HepG2 (cell line): ENCODE results near the gene PANK4. TPM values are rescaled to one million over a fixed set of nuclear protein-coding genes. Genes with fewer than 3 reads are reported as not detected.

Source experiments
- ATAC-seq: fragments of 200-7000 bp; cut with Tn5 transposase; 3 replicates; pipeline ENCODE4 v1.9.1; 2020; ENCODE audit warnings: mild to moderate bottlenecking, moderate library complexity
- BruUV-seq: library from RNA; stranded (reverse); fragments of 400-500 nt; replicated peaks from 2 replicates; lab custom pipeline; 2021; lab: Mats Ljungman, UMichigan
- CTCF ChIA-PET: fragments of 300-600 bp; formaldehyde crosslinking; extraction: SDS; loops from one replicate; lab custom pipeline; 2021; ENCODE audit warnings: low total read pairs, inconsistent platforms, low intra/inter-chr PET ratio; lab: Yijun Ruan, JAX
- POLR2A ChIA-PET: fragments of 350-600 bp; sonication (Branson Sonifier 250); formaldehyde crosslinking; loops from one replicate; lab custom pipeline; 2020; ENCODE audit warnings: antibody characterized with exemption, inconsistent platforms; lab: Yijun Ruan, JAX
- DNase-seq: peaks from one replicate; pipeline ENCODE4 v3.0.0-alpha.2; 2015; ENCODE audit warnings: low spot score
- FAIRE-seq: peaks from 3 replicates; lab custom pipeline; 2011; peaks lifted over from hg19 to GRCh38; lab: Jason Lieb, UNC
- H2AFZ ChIP-seq: one replicate; pipeline ENCODE4 v1.6.1; 2011; ENCODE audit warnings: low read length, inconsistent platforms
- H3K27ac ChIP-seq: fragments of 300-600 bp; 3 replicates; pipeline ENCODE4 v1.8.0; 2011; ENCODE audit warnings: mixed run types, mild to moderate bottlenecking, mixed read lengths, low read length, inconsistent platforms; ENCODE audit not compliant: insufficient read depth; ENCODE audit errors: extremely low read length
- H3K27me3 ChIP-seq, 2 experiments: fragments of 200-600 bp in 1 of 2; 2 replicates in 1 of 2; 3 replicates in 1 of 2; pipeline versions ENCODE4 v1.6.0 to v1.8.0; 2011; ENCODE audit warnings: low read length in 2 of 2, mild to moderate bottlenecking in 2 of 2, moderate library complexity in 2 of 2, inconsistent platforms in 1 of 2; ENCODE audit not compliant: insufficient read depth in 2 of 2, control insufficient read depth in 1 of 2
- H3K36me3 ChIP-seq, 2 experiments: fragments of 200-600 bp in 1 of 2; replicated peaks in 1 of 2; 2 replicates in 1 of 2; 3 replicates in 1 of 2; pipeline versions ENCODE4 v1.5.1 to v1.8.0; 2011; ENCODE audit warnings: low read length in 2 of 2, inconsistent platforms in 1 of 2; ENCODE audit not compliant: insufficient read depth in 2 of 2, control insufficient read depth in 1 of 2
- H3K4me1 ChIP-seq: 2 replicates; pipeline ENCODE4 v1.5.1; 2012; ENCODE audit warnings: low read length, inconsistent platforms; ENCODE audit not compliant: insufficient read depth
- H3K4me2 ChIP-seq: 2 replicates; pipeline ENCODE4 v1.6.0; 2011; ENCODE audit warnings: low read depth, low read length, inconsistent platforms
- H3K4me3 ChIP-seq, 3 experiments: fragments of 200-600 bp in 1 of 3; sonication (generic), shearing (Covaris generic) in 1 of 3; replicated peaks in 1 of 3; 2 replicates each; pipeline ENCODE4 v1.5.1; 2011 to 2016; ENCODE audit warnings: low read length in 3 of 3, inconsistent platforms in 2 of 3, low read depth in 2 of 3, mild to moderate bottlenecking in 2 of 3, control low read depth in 1 of 3, mixed read lengths in 1 of 3; ENCODE audit not compliant: insufficient read depth in 1 of 3
- H3K79me2 ChIP-seq: one replicate; pipeline ENCODE4 v1.6.1; 2011; ENCODE audit warnings: low read length, inconsistent platforms; ENCODE audit not compliant: insufficient read depth
- H3K9ac ChIP-seq: 2 replicates; pipeline ENCODE4 v1.6.0; 2011; ENCODE audit warnings: mild to moderate bottlenecking, low read depth, low read length, inconsistent platforms; ENCODE audit not compliant: insufficient read depth
- H3K9me3 ChIP-seq: 2 replicates; pipeline ENCODE4 v1.5.1; 2012; ENCODE audit warnings: mild to moderate bottlenecking, low read length
- H4K20me1 ChIP-seq: 2 replicates; pipeline ENCODE4 v1.6.0; 2011; ENCODE audit warnings: inconsistent platforms, mild to moderate bottlenecking, low read length, moderate library complexity; ENCODE audit not compliant: insufficient read depth
- CEBPB ChIP-seq: IDR thresholded peaks from 2 replicates; pipeline ENCODE4 v1.6.1; 2011; ENCODE audit warnings: low read depth, low read length, improper control_type of control experiment, borderline replicate concordance
- CTCF ChIP-seq: sonication (generic); formaldehyde crosslinking; IDR thresholded peaks from 2 replicates; pipeline ENCODE4 v1.5.0; 2020; ENCODE audit warnings: mild to moderate bottlenecking, missing genetic modification reagents, moderate library complexity
- GTF2F1 ChIP-seq: fragments of 150-350 bp; IDR thresholded peaks from 2 replicates; pipeline ENCODE4 v1.6.1; 2014; ENCODE audit warnings: low read length
- RAD21 ChIP-seq: fragments of 450-650 bp; formaldehyde crosslinking; IDR thresholded peaks from 2 replicates; pipeline ENCODE4 v1.5.0; 2020; ENCODE audit warnings: mild to moderate bottlenecking
- REST ChIP-seq, 2 experiments: IDR thresholded peaks; 2 replicates each; pipeline ENCODE4 v1.6.1; 2011 to 2012; ENCODE audit warnings: low read length in 2 of 2, borderline replicate concordance in 1 of 2, low read depth in 1 of 2, mild to moderate bottlenecking in 1 of 2, moderate library complexity in 1 of 2
- STAG1 ChIP-seq: sonication (generic); formaldehyde crosslinking; IDR thresholded peaks from 2 replicates; pipeline ENCODE4 v1.4.0; 2020; ENCODE audit warnings: missing genetic modification reagents
- TBX2 ChIP-seq: sonication (generic); formaldehyde crosslinking; IDR thresholded peaks from 2 replicates; pipeline ENCODE4 v1.5.0; 2020; ENCODE audit warnings: missing genetic modification reagents, mild to moderate bottlenecking, borderline replicate concordance
- WGBS: methylation state at CpG from one replicate; pipeline ENCODE4 v1.1.6; 2017; ENCODE audit warnings: low lambda C conversion rate; 5-methylcytosine and 5-hydroxymethylcytosine counted together
- in situ Hi-C: cut with HindIII; loops from 2 replicates; pipeline ENCODE4 v1.10.0; 2017; ENCODE audit warnings: low pct_unique_long_range_greater_than_20kb; ENCODE audit not compliant: extremely low pct_ligation_motif_present
- intact Hi-C: fragments of 100-400 bp; cut with micrococcal nuclease; formaldehyde crosslinking; loops from one replicate; pipeline ENCODE4 v1.10.0; 2022; ENCODE audit not compliant: unreplicated experiment
- polyA plus RNA-seq, 8 experiments: library from polyadenylated mRNA; depleted of rRNA in 3 of 8; stranded (reverse) in 7 of 8; unstranded in 1 of 8; fragments of >200 nt; fragmentation: Illumina TruSeq in 4 of 8; extraction: Trizol in 4 of 8; gene quantifications; 2 replicates each; pipeline versions ENCODE4 v1.2.1 to v1.2.3, GENCODE V29; 2011 to 2016; ENCODE audit warnings: low read depth in 4 of 8, missing spikeins in 1 of 8, mixed read lengths in 1 of 8; ENCODE audit not compliant: insufficient read depth in 1 of 8
- total RNA-seq, 5 experiments: library from RNA; depleted of rRNA; stranded (reverse); fragments of >200 nt; fragmentation: Illumina TruSeq; extraction: Trizol; gene quantifications; 2 replicates each; pipeline ENCODE4 v1.2.3, GENCODE V29; 2016; ENCODE audit warnings: low read depth in 1 of 5

The PANK4 gene
- total and polyA plus RNA-seq, 2 of the 13 experiments (the other 11 are each of a cell fraction or from before 2014, with no cell fraction given) = 17.4 to 19.3 TPM

GRCh38 chr1:2459757-2460156 lies 66.6 kb downstream of the PANK4 start:
- intact Hi-C loops = no loop called here
- no peak for DNase-seq
- Histone ChIP-seq H3K9ac (no peak overlapping the region), H3K79me2 (no peaks in the 10 kb centered on the region), H4K20me1 (peaks cover 4% of the 10 kb centered on the region; the same call in 1 of the 2 replicates), H3K4me3 (no peak overlapping the region), H3K4me1 (no peaks in the 10 kb centered on the region), H3K36me3 (no peaks in the 10 kb centered on the region), H3K27me3 (peaks cover 30 to 93% of the 10 kb centered on the region in 2 experiments; a peak in 4 of 5 replicates), H3K27ac (no peak overlapping the region), H3K4me2 (no peak overlapping the region), H2AFZ (no peak overlapping the region), H3K9me3 (no peaks in the 10 kb centered on the region)
- 9% methylated on average over 8 of the region's 23 CpGs for WGBS
- ATAC-seq = peak; percentile 54
- ChIA-PET CTCF (no interaction called here), POLR2A (no interaction called here)
- no TSS peak for BruUV-seq
- in situ Hi-C loops = no loop called here
- no peak for FAIRE-seq
- TF ChIP-seq RAD21 = peak; percentile 58
- no peak for TF ChIP-seq GTF2F1
- TF ChIP-seq CTCF (CRISPR knock-in tag) = peak; percentile 73
- TF ChIP-seq CEBPB = no peak
- TF ChIP-seq REST (IDR thresholded peaks at IDR 0.05; ENCODE audit: borderline replicate concordance in 1 of 2, low read depth in 1 of 2, low read length in 2 of 2) = peak; percentile 42 to 76
- peak; percentile 72 for TF ChIP-seq STAG1 (CRISPR knock-in tag)
- no peak for TF ChIP-seq TBX2 (CRISPR knock-in tag)
